CD4-positive, alpha-beta T cell treated with Interleukin-2 at 100 ng/mL for 4 hours (primary cell): ENCODE results near the gene HGD.

Experiments
- DNase-seq: peaks from one replicate; pipeline ENCODE4 v3.0.0-alpha.2; 2020; ENCODE audit warnings: low spot score

HGD gene

DNA sequence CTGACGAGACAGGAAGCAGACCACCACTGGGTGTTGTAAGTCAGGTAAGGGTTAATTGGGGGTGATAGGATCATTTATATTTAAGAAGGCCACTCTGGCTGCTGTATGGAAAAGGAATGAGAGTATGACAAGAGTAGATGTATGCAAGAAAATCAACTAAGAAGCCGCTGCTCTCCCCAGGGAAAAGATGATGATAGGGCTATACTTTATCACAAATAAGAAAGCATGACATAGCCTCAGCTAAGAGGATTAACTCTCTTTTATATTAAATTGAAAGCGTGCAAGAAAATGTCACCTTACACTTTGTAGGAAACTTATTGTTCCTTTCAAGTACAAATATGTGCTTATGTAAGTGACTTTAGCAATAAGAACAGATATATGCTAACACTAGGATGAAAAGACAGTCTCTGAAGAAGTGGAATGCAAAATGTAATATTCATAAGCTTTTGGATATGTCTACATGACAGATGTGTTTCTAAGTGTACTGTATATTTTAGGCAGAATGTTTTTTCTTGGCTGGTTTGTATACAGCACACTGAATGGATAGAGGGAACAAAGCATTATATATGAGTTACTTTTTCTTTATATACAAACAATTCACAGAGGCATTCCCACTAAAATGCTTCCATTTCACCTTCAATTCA lies 94.6 kb downstream of the HGD start:
- no peak for DNase-seq
